Esophagus squamous epithelium (tissue), 4 donors: ENCODE results near the gene LRIG1.

Source experiments
- POLR2A ChIP-seq, 4 donors: fragments of 450-650 bp; IDR thresholded peaks; one replicate each; pipeline ENCODE4 v1.6.1; 2017; ENCODE audit warnings: antibody characterized with exemption in 4 of 4, mild to moderate bottlenecking in 4 of 4, moderate library complexity in 3 of 4
- TF ChIP-seq, protein P1 (sequence below), 6 experiments: fragments of 450-650 bp in 4 of 6; fragments of 200-600 bp in 2 of 6; sonication (generic) in 2 of 6; IDR thresholded peaks; one replicate each; pipeline ENCODE4 v1.5.1; 2016 to 2019; ENCODE audit warnings: antibody characterized with exemption in 6 of 6, mild to moderate bottlenecking in 4 of 6, moderate library complexity in 4 of 6

DNA sequence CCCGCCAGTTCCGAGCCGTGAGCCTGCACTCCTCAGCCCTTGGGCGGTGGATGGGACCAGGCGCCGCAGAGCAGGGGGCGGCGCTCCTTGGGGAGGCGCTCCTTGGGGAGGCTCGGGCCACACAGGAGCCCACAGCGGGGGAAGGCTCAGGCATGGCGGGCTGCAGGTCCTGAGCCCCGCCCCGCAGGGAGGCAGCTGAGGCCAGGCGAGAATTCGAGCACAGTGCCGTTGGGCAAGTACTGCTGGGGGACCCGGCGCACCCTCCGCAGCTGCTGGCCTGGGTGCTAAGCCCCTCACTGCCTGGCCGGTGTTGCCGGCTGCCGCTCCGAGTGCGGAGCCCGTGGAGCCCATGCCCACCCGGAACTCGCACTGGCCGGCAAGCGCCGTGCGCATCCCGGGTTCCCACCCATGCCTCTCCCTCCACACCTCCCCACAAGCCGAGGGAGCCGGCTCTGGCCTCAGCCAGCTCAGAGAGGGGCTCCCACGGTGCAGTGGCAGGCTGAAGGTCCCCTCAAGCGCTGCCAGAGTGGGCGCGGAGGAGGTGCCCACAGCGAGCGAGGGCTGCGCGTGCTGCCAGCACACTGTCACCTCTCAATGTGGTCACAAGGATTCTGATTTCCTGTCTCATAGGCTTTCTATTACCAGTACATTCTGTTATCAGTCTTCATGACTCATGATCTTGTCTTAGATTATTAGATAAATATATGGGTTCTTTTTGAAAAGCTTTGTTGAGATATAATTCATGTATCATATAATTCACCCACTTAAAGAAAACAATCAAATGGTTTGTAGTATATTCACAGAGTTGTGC is 44.0 kb upstream of the LRIG1 start:
- TF ChIP-seq, protein P1, sequence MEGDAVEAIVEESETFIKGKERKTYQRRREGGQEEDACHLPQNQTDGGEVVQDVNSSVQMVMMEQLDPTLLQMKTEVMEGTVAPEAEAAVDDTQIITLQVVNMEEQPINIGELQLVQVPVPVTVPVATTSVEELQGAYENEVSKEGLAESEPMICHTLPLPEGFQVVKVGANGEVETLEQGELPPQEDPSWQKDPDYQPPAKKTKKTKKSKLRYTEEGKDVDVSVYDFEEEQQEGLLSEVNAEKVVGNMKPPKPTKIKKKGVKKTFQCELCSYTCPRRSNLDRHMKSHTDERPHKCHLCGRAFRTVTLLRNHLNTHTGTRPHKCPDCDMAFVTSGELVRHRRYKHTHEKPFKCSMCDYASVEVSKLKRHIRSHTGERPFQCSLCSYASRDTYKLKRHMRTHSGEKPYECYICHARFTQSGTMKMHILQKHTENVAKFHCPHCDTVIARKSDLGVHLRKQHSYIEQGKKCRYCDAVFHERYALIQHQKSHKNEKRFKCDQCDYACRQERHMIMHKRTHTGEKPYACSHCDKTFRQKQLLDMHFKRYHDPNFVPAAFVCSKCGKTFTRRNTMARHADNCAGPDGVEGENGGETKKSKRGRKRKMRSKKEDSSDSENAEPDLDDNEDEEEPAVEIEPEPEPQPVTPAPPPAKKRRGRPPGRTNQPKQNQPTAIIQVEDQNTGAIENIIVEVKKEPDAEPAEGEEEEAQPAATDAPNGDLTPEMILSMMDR (IDR thresholded peaks at IDR 0.05) = no peak
- no peak for TF ChIP-seq POLR2A (IDR thresholded peaks at IDR 0.05)
